HepG2 (cell line): ENCODE data around the gene EIF2S2. TPM values are rescaled to one million over a fixed set of nuclear protein-coding genes. Genes with fewer than 3 reads are reported as not detected.

Experiments
- ATAC-seq: fragments of 200-7000 bp; cut with Tn5 transposase; 3 replicates; pipeline ENCODE4 v1.9.1; 2020; ENCODE audit warnings: mild to moderate bottlenecking, moderate library complexity
- BruUV-seq: library from RNA; stranded (reverse); fragments of 400-500 nt; replicated peaks from 2 replicates; lab custom pipeline; 2021; lab: Mats Ljungman, UMichigan
- CTCF ChIA-PET: fragments of 300-600 bp; formaldehyde crosslinking; extraction: SDS; loops from one replicate; lab custom pipeline; 2021; ENCODE audit warnings: low total read pairs, inconsistent platforms, low intra/inter-chr PET ratio; lab: Yijun Ruan, JAX
- POLR2A ChIA-PET: fragments of 350-600 bp; sonication (Branson Sonifier 250); formaldehyde crosslinking; loops from one replicate; lab custom pipeline; 2020; ENCODE audit warnings: antibody characterized with exemption, inconsistent platforms; lab: Yijun Ruan, JAX
- DNase-seq: peaks from one replicate; pipeline ENCODE4 v3.0.0-alpha.2; 2015; ENCODE audit warnings: low spot score
- FAIRE-seq: peaks from 3 replicates; lab custom pipeline; 2011; peaks lifted over from hg19 to GRCh38; lab: Jason Lieb, UNC
- H2AFZ ChIP-seq: one replicate; pipeline ENCODE4 v1.6.1; 2011; ENCODE audit warnings: low read length, inconsistent platforms
- H3K27ac ChIP-seq: fragments of 300-600 bp; 3 replicates; pipeline ENCODE4 v1.8.0; 2011; ENCODE audit warnings: mixed run types, mild to moderate bottlenecking, mixed read lengths, low read length, inconsistent platforms; ENCODE audit not compliant: insufficient read depth; ENCODE audit errors: extremely low read length
- H3K27me3 ChIP-seq, 2 experiments: fragments of 200-600 bp in 1 of 2; 2 replicates in 1 of 2; 3 replicates in 1 of 2; pipeline versions ENCODE4 v1.6.0 to v1.8.0; 2011; ENCODE audit warnings: low read length in 2 of 2, mild to moderate bottlenecking in 2 of 2, moderate library complexity in 2 of 2, inconsistent platforms in 1 of 2; ENCODE audit not compliant: insufficient read depth in 2 of 2, control insufficient read depth in 1 of 2
- H3K36me3 ChIP-seq, 2 experiments: fragments of 200-600 bp in 1 of 2; replicated peaks in 1 of 2; 2 replicates in 1 of 2; 3 replicates in 1 of 2; pipeline versions ENCODE4 v1.5.1 to v1.8.0; 2011; ENCODE audit warnings: low read length in 2 of 2, inconsistent platforms in 1 of 2; ENCODE audit not compliant: insufficient read depth in 2 of 2, control insufficient read depth in 1 of 2
- H3K4me1 ChIP-seq: 2 replicates; pipeline ENCODE4 v1.5.1; 2012; ENCODE audit warnings: low read length, inconsistent platforms; ENCODE audit not compliant: insufficient read depth
- H3K4me2 ChIP-seq: 2 replicates; pipeline ENCODE4 v1.6.0; 2011; ENCODE audit warnings: low read depth, low read length, inconsistent platforms
- H3K4me3 ChIP-seq, 3 experiments: fragments of 200-600 bp in 1 of 3; sonication (generic), shearing (Covaris generic) in 1 of 3; replicated peaks in 1 of 3; 2 replicates each; pipeline ENCODE4 v1.5.1; 2011 to 2016; ENCODE audit warnings: low read length in 3 of 3, inconsistent platforms in 2 of 3, low read depth in 2 of 3, mild to moderate bottlenecking in 2 of 3, control low read depth in 1 of 3, mixed read lengths in 1 of 3; ENCODE audit not compliant: insufficient read depth in 1 of 3
- H3K79me2 ChIP-seq: one replicate; pipeline ENCODE4 v1.6.1; 2011; ENCODE audit warnings: low read length, inconsistent platforms; ENCODE audit not compliant: insufficient read depth
- H3K9ac ChIP-seq: 2 replicates; pipeline ENCODE4 v1.6.0; 2011; ENCODE audit warnings: mild to moderate bottlenecking, low read depth, low read length, inconsistent platforms; ENCODE audit not compliant: insufficient read depth
- H3K9me3 ChIP-seq: 2 replicates; pipeline ENCODE4 v1.5.1; 2012; ENCODE audit warnings: mild to moderate bottlenecking, low read length
- H4K20me1 ChIP-seq: 2 replicates; pipeline ENCODE4 v1.6.0; 2011; ENCODE audit warnings: inconsistent platforms, mild to moderate bottlenecking, low read length, moderate library complexity; ENCODE audit not compliant: insufficient read depth
- AGO2 ChIP-seq: fragments of 200-400 bp; formaldehyde crosslinking; optimal IDR thresholded peaks from 2 replicates; pipeline ENCODE3; 2017; ENCODE audit warnings: mild to moderate bottlenecking, low read depth, low read length, moderate library complexity
- CBX2 ChIP-seq, 2 experiments: fragments of 200-600 bp in 1 of 2; sonication (generic); formaldehyde crosslinking in 1 of 2; IDR thresholded peaks; 2 replicates each; pipeline versions ENCODE4 v1.7.0 to v1.8.1; 2018 to 2022; ENCODE audit warnings: low read depth in 2 of 2, low read length in 1 of 2, mild to moderate bottlenecking in 1 of 2, missing genetic modification reagents in 1 of 2
- DR1 ChIP-seq: sonication (generic); formaldehyde crosslinking; IDR thresholded peaks from 2 replicates; pipeline ENCODE4 v1.8.0; 2021; ENCODE audit warnings: mild to moderate bottlenecking, missing genetic modification reagents, inconsistent platforms
- HOXA7 ChIP-seq: sonication (generic); formaldehyde crosslinking; IDR thresholded peaks from 2 replicates; pipeline ENCODE4 v1.8.1; 2022; ENCODE audit warnings: mild to moderate bottlenecking, missing genetic modification reagents, moderate library complexity
- KMT2A ChIP-seq: sonication (generic); formaldehyde crosslinking; IDR thresholded peaks from 2 replicates; pipeline ENCODE4 v1.4.0; 2020; ENCODE audit warnings: missing genetic modification reagents
- MLLT10 ChIP-seq: sonication (generic); formaldehyde crosslinking; IDR thresholded peaks from 2 replicates; pipeline ENCODE4 v1.4.0; 2020; ENCODE audit warnings: missing genetic modification reagents
- NCOA1 ChIP-seq: sonication (generic); formaldehyde crosslinking; IDR thresholded peaks from 2 replicates; pipeline ENCODE4 v1.9.0; 2021; ENCODE audit warnings: missing genetic modification reagents
- PCBP1 ChIP-seq: fragments of 200-400 bp; formaldehyde crosslinking; IDR thresholded peaks from 2 replicates; pipeline ENCODE4 v1.6.1; 2017; ENCODE audit warnings: mild to moderate bottlenecking, low read depth, low read length, borderline replicate concordance
- RBM22 ChIP-seq: fragments of 200-400 bp; formaldehyde crosslinking; optimal IDR thresholded peaks from 2 replicates; pipeline ENCODE3; 2017; ENCODE audit warnings: mild to moderate bottlenecking, low read length, moderate library complexity
- TCF7L2 ChIP-seq: IDR thresholded peaks from 2 replicates; pipeline ENCODE4 v1.6.1; 2011; ENCODE audit warnings: mild to moderate bottlenecking, low read depth, low read length, moderate library complexity
- ZFP90 ChIP-seq: sonication (generic); formaldehyde crosslinking; IDR thresholded peaks from 2 replicates; pipeline ENCODE4 v1.8.0; 2022; ENCODE audit warnings: missing genetic modification reagents, mild to moderate bottlenecking, inconsistent platforms, borderline replicate concordance
- ZNF142 ChIP-seq: sonication (generic); formaldehyde crosslinking; IDR thresholded peaks from 2 replicates; pipeline ENCODE4 v1.4.0; 2020; ENCODE audit warnings: missing genetic modification reagents
- ZNF780A ChIP-seq: sonication (generic); formaldehyde crosslinking; IDR thresholded peaks from 2 replicates; pipeline ENCODE4 v1.8.0; 2022; ENCODE audit warnings: mild to moderate bottlenecking, missing genetic modification reagents, moderate library complexity
- WGBS: methylation state at CpG from one replicate; pipeline ENCODE4 v1.1.6; 2017; ENCODE audit warnings: low lambda C conversion rate; 5-methylcytosine and 5-hydroxymethylcytosine counted together
- in situ Hi-C: cut with HindIII; loops from 2 replicates; pipeline ENCODE4 v1.10.0; 2017; ENCODE audit warnings: low pct_unique_long_range_greater_than_20kb; ENCODE audit not compliant: extremely low pct_ligation_motif_present
- intact Hi-C: fragments of 100-400 bp; cut with micrococcal nuclease; formaldehyde crosslinking; loops from one replicate; pipeline ENCODE4 v1.10.0; 2022; ENCODE audit not compliant: unreplicated experiment
- polyA plus RNA-seq, 8 experiments: library from polyadenylated mRNA; depleted of rRNA in 3 of 8; stranded (reverse) in 7 of 8; unstranded in 1 of 8; fragments of >200 nt; fragmentation: Illumina TruSeq in 4 of 8; extraction: Trizol in 4 of 8; gene quantifications; 2 replicates each; pipeline versions ENCODE4 v1.2.1 to v1.2.3, GENCODE V29; 2011 to 2016; ENCODE audit warnings: low read depth in 4 of 8, missing spikeins in 1 of 8, mixed read lengths in 1 of 8; ENCODE audit not compliant: insufficient read depth in 1 of 8
- total RNA-seq, 5 experiments: library from RNA; depleted of rRNA; stranded (reverse); fragments of >200 nt; fragmentation: Illumina TruSeq; extraction: Trizol; gene quantifications; 2 replicates each; pipeline ENCODE4 v1.2.3, GENCODE V29; 2016; ENCODE audit warnings: low read depth in 1 of 5

The EIF2S2 gene
- total and polyA plus RNA-seq, 2 of the 13 experiments (the other 11 are each of a cell fraction or from before 2014, with no cell fraction given), result 126 to 213 TPM

GRCh38 chr20:34078540-34078939, 33.5 kb downstream of the EIF2S2 start:
- H3K27ac ChIP-seq, result no peak overlapping the region
- H3K27me3 ChIP-seq, result no peaks in the 10 kb centered on the region
- no peaks in the 10 kb centered on the region for H3K9me3 ChIP-seq
- intact Hi-C loops, result loop anchor here (10.0 kb wide), 1 partner anchor 284 kb away; no protein-coding TSS in a partner anchor
- peaks cover 66 to 98% of the 10 kb centered on the region in 2 experiments for H3K36me3 ChIP-seq
- CTCF ChIA-PET, result no interaction called here
- no peak overlapping the region for H2AFZ ChIP-seq
- H3K4me2 ChIP-seq, result no peak overlapping the region
- POLR2A ChIA-PET, result interaction anchor here (1.8 kb wide), 1 partner anchor 34 kb away, joined by 6 read pairs; the partner anchor contains the start of gene EIF2S2
- H3K4me3 ChIP-seq, result no peak overlapping the region
- no peak for ATAC-seq
- no peaks in the 10 kb centered on the region for H3K4me1 ChIP-seq
- H3K79me2 ChIP-seq, result peaks cover 5% of the 10 kb centered on the region
- BruUV-seq, result no TSS peak
- TF ChIP-seq DR1 (CRISPR knock-in tag) (no peak), HOXA7 (CRISPR knock-in tag) (0 out of 2 replicates have a peak, but pooled peaks have one; percentile 52), RBM22 (peak; percentile 95), ZNF780A (CRISPR knock-in tag) (0 out of 2 replicates have a peak, but pooled peaks have one; percentile 15)
- DNase-seq, result no peak
- H3K9ac ChIP-seq, result no peak overlapping the region
- FAIRE-seq, result no peak
- 98% methylated on average over 5 of the region's 5 CpGs for WGBS
- 0 out of 2 replicates have a peak, but pooled peaks cover under 1% of the 10 kb centered on the region for H4K20me1 ChIP-seq
- in situ Hi-C loops, result no loop called here

- FAIRE-seq, result no peak
- CTCF ChIA-PET, result no interaction called here
- in situ Hi-C loops, result no loop called here
- 96% methylated on average over 20 of the region's 20 CpGs for WGBS
- H3K79me2 ChIP-seq, result peaks cover 18% of the 10 kb centered on the region
- no TSS peak for BruUV-seq
- intact Hi-C loops, result loop anchor here (10.0 kb wide), 1 partner anchor 282 kb away; no protein-coding TSS in a partner anchor
- no peak for DNase-seq
- no peak overlapping the region for H3K9ac ChIP-seq
- H3K4me2 ChIP-seq, result no peak overlapping the region
- ATAC-seq, result no peak
- POLR2A ChIA-PET, result no interaction called here
- H3K9me3 ChIP-seq, result no peaks in the 10 kb centered on the region
- H3K4me3 ChIP-seq, result no peak overlapping the region
- no peak overlapping the region for H2AFZ ChIP-seq
- H3K27ac ChIP-seq, result no peak overlapping the region
- H3K4me1 ChIP-seq, result no peaks in the 10 kb centered on the region
- no peaks in the 10 kb centered on the region for H3K27me3 ChIP-seq
- peaks cover 67 to 98% of the 10 kb centered on the region in 2 experiments for H3K36me3 ChIP-seq
- H4K20me1 ChIP-seq, result peaks cover 10% of the 10 kb centered on the region; the same call in 1 of the 2 replicates
- TF ChIP-seq PCBP1, result no peak
- TF ChIP-seq ZNF142, result no peak
- TF ChIP-seq CBX2 (IDR thresholded peaks at IDR 0.05; ENCODE audit: low read depth, low read length), result no peak
- TF ChIP-seq CBX2 (CRISPR knock-in tag; IDR thresholded peaks at IDR 0.05; ENCODE audit: low read depth), result no peak
- TF ChIP-seq TCF7L2, result no peak
- TF ChIP-seq MLLT10 (CRISPR knock-in tag), result no peak
- no peak for TF ChIP-seq ZFP90
- TF ChIP-seq KMT2A (CRISPR knock-in tag), result no peak
- TF ChIP-seq NCOA1, result no peak
- TF ChIP-seq AGO2, result peak; percentile 95
These were observed 35.1 kb downstream of the EIF2S2 start for GRCh38 chr20:34076952-34077351.
